Cardiac fibroblast (primary cell): Measurements from ENCODE around the gene AHI1.

Source experiments
- DNase-seq, 2 donors: peaks; one replicate each; pipeline versions ENCODE4 v3.0.0 to v3.0.0-alpha.2; 2010; ENCODE audit warnings: low read depth in 2 of 2
- H3K4me3 ChIP-seq, 2 donors: replicated peaks in 1 of 2; 1 replicate in 1 of 2; 2 replicates in 1 of 2; pipeline ENCODE4 v1.5.1; 2011; ENCODE audit warnings: low read depth in 2 of 2, low read length in 2 of 2, mild to moderate bottlenecking in 2 of 2, moderate library complexity in 1 of 2
- CTCF ChIP-seq: IDR thresholded peaks from one replicate; pipeline ENCODE4 v1.5.1; 2011; ENCODE audit warnings: low read depth, mild to moderate bottlenecking, low read length, inconsistent platforms

The AHI1 gene

GRCh38 chr6:135534773-135535380 lies 37.3 kb upstream of the AHI1 start:
- TF ChIP-seq CTCF, result no peak
- no peak overlapping the region for H3K4me3 ChIP-seq
- peak in 1 of 2 donors; percentile 64 for DNase-seq

GRCh38 chr6:135532559-135532958 lies 35.0 kb upstream of the AHI1 start:
- no peak for TF ChIP-seq CTCF
- no peak for DNase-seq
- no peak overlapping the region for H3K4me3 ChIP-seq

GRCh38 chr6:135531954-135532490 lies 34.5 kb upstream of the AHI1 start:
- no peak overlapping the region for H3K4me3 ChIP-seq
- no peak for DNase-seq
- TF ChIP-seq CTCF, result no peak

- no peak for DNase-seq
- no peak for TF ChIP-seq CTCF
- H3K4me3 ChIP-seq, result no peak overlapping the region
These were observed 32.6 kb upstream of the AHI1 start for GRCh38 chr6:135530113-135530512.

- TF ChIP-seq CTCF, result no peak
- H3K4me3 ChIP-seq, result no peak overlapping the region
- no peak for DNase-seq
These were observed 30.4 kb upstream of the AHI1 start for GRCh38 chr6:135527960-135528249.

- TF ChIP-seq CTCF, result no peak
- no peak for DNase-seq
- H3K4me3 ChIP-seq, result no peak overlapping the region
These were observed 29.8 kb upstream of the AHI1 start for GRCh38 chr6:135527116-135527959.
